Measurements from ENCODE around the gene CCDC97.

- no peak for TF ChIP-seq TAF1 (IDR thresholded peaks at IDR 0.05; ENCODE audit: low read depth)
- TF ChIP-seq EZH2 (IDR thresholded peaks at IDR 0.05; ENCODE audit: borderline replicate concordance, insufficient read depth, low read length, poor library complexity, severe bottlenecking), result no peak
- no peak for TF ChIP-seq POLR2AphosphoS5 (IDR thresholded peaks at IDR 0.05)
- TF ChIP-seq MXI1 (conservative IDR thresholded peaks at IDR 0.05; ENCODE audit: poor library complexity, severe bottlenecking), result no peak
- no peak for TF ChIP-seq CTCF (IDR thresholded peaks at IDR 0.05; ENCODE audit: poor library complexity, severe bottlenecking)
- no peak for TF ChIP-seq EP300 (conservative IDR thresholded peaks at IDR 0.05; ENCODE audit: poor library complexity, severe bottlenecking)
- no peak for TF ChIP-seq RAD21 (conservative IDR thresholded peaks at IDR 0.05)
Observed at GRCh38 chr19:41299755-41300089, 10.2 kb upstream of the CCDC97 start.

All from neural cell (in vitro differentiated cells).